Neural progenitor cell (in vitro differentiated cells): Measurements from ENCODE around the gene GFRA4. TPM values are rescaled to one million over a fixed set of nuclear protein-coding genes. Genes with fewer than 3 reads are reported as not detected.

Source experiments
- DNase-seq: peaks from one replicate; pipeline ENCODE4 v3.0.0-alpha.2; 2016; ENCODE audit warnings: low spot score
- H2AFZ ChIP-seq: fragments of 200-600 bp; sonication (generic); replicated peaks from 2 replicates; pipeline ENCODE4 v1.6.1; 2016; ENCODE audit warnings: antibody characterized with exemption
- H3F3A ChIP-seq: fragments of 200-600 bp; sonication (generic); 2 replicates; pipeline ENCODE4 v1.6.1; 2016; ENCODE audit warnings: antibody characterized with exemption, low read depth
- H3K27ac ChIP-seq: fragments of 200-600 bp; sonication (generic); 2 replicates; pipeline ENCODE4 v1.5.1; 2016; ENCODE audit warnings: mild to moderate bottlenecking
- H3K27me3 ChIP-seq: fragments of 200-600 bp; sonication (generic); 2 replicates; pipeline ENCODE4 v1.6.1; 2016; ENCODE audit warnings: mild to moderate bottlenecking, moderate library complexity
- H3K36me3 ChIP-seq: fragments of 200-600 bp; sonication (generic); 2 replicates; pipeline ENCODE4 v1.5.1; 2016
- H3K4me1 ChIP-seq: fragments of 200-600 bp; sonication (generic); 2 replicates; pipeline ENCODE4 v1.6.1; 2016; ENCODE audit warnings: mixed run types
- H3K4me2 ChIP-seq: fragments of 200-600 bp; sonication (generic); 2 replicates; pipeline ENCODE4 v1.6.1; 2016
- H3K4me3 ChIP-seq: fragments of 200-600 bp; sonication (generic); 2 replicates; pipeline ENCODE4 v1.5.1; 2016
- H3K79me2 ChIP-seq: fragments of 200-600 bp; sonication (generic); 2 replicates; pipeline ENCODE4 v1.6.1; 2016; ENCODE audit warnings: low read depth
- H3K9ac ChIP-seq: fragments of 200-600 bp; sonication (generic); 2 replicates; pipeline ENCODE4 v1.6.1; 2016
- H3K9me3 ChIP-seq: fragments of 200-600 bp; sonication (generic); 2 replicates; pipeline ENCODE4 v1.5.1; 2016; ENCODE audit warnings: low read depth
- H4K20me1 ChIP-seq: fragments of 200-600 bp; sonication (generic); 2 replicates; pipeline ENCODE4 v1.6.1; 2016; ENCODE audit warnings: low read depth
- H3K27ac Mint-ChIP-seq: 3 replicates; pipeline ENCODE4 v1.8.0; 2021; ENCODE audit warnings: mixed read lengths
- H3K27me3 Mint-ChIP-seq: 2 replicates; pipeline ENCODE4 v1.8.0; 2022; ENCODE audit warnings: low read depth, mild to moderate bottlenecking, inconsistent platforms, moderate library complexity, mixed read lengths; ENCODE audit not compliant: insufficient read depth
- H3K36me3 Mint-ChIP-seq: 3 replicates; pipeline ENCODE4 v1.8.0; 2021; ENCODE audit warnings: mixed read lengths
- H3K4me1 Mint-ChIP-seq: 3 replicates; pipeline ENCODE4 v1.8.0; 2021; ENCODE audit warnings: mixed read lengths
- H3K4me3 Mint-ChIP-seq: 3 replicates; pipeline ENCODE4 v1.8.0; 2021; ENCODE audit warnings: mild to moderate bottlenecking, moderate library complexity, mixed read lengths
- H3K9me3 Mint-ChIP-seq: 3 replicates; pipeline ENCODE4 v1.8.0; 2020; ENCODE audit warnings: mixed read lengths
- EZH2 ChIP-seq: fragments of 200-600 bp; sonication (generic); IDR thresholded peaks from 2 replicates; pipeline ENCODE4 v1.6.1; 2017; ENCODE audit warnings: antibody characterized with exemption, mild to moderate bottlenecking, moderate library complexity
- EZH2phosphoT487 ChIP-seq: fragments of 200-600 bp; sonication (generic); IDR thresholded peaks from 2 replicates; pipeline ENCODE4 v1.6.1; 2017; ENCODE audit warnings: antibody characterized with exemption
- total RNA-seq: library from RNA; depleted of rRNA; stranded (reverse); fragments of >200 nt; gene quantifications from 2 replicates; pipeline ENCODE4 v1.2.3, GENCODE V29; 2015; ENCODE audit warnings: low replicate concordance
- TF ChIP-seq, protein P1 (sequence below): fragments of 200-600 bp; sonication (generic); IDR thresholded peaks from 2 replicates; pipeline ENCODE4 v1.5.1; 2017; ENCODE audit warnings: antibody characterized with exemption, mild to moderate bottlenecking

Gene GFRA4
- total RNA-seq, 1 donor from 2014 or later, result not detected

DNA sequence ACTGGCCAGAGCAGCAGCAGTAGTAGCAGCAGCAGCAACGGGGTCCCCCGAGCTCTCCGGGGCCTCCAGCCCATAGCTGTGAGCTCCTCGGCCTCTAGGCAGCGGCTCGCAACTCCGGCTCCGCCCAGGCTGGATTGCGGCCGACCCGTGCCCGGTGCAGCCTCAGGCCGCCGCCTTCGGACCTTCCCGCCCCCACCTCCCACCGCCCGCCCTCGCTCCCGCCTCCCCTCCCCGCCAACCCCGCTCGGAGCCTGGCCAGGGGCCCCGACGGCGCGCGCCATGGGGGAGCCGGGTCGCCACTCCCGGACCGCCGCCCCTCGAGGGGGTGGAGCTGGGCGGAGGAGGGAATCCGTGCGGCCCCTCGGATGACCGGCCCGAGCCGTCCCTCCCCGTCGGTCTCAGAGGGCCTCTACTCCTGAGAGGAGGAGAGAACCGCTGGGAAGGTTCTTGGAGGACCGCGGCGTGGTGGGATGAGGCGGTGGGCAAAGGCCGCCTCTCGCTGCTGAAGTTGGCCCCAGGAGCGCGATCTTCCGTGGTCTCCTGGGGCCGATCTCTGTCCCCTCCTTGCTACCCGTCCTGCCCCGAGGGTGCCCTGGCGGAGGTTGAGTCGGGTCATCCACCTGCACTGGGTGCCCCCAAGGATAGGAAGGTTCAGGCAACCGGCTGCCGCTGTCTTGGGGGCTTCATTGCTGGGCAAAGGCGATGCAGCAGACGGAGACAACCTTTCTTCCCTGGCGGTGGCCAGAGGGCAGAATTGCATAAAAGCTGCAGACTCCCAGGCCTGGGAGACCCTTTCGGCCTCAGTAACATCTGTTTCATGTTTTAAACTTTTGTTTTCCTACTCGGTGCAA, 19.0 kb upstream of the GFRA4 start, which contains the start of gene ADAM33:
ADAM33 (minus strand) TSS at position 80 of the 851 bp plus-strand sequence; CDS start at position 74, 6 bp downstream.
- Histone ChIP-seq H3F3A (peaks cover 15% of the 10 kb centered on the region), H3K4me3 (peak within 1 kb of the TSS; percentile 51), H3K9me3 (no peaks in the 10 kb centered on the region), H3K4me1 (peaks cover 19% of the 10 kb centered on the region), H3K27ac (no peak within 1 kb of the TSS), H3K79me2 (no peaks in the 10 kb centered on the region), H3K9ac (no peak within 1 kb of the TSS), H3K27me3 (peaks cover 35% of the 10 kb centered on the region), H2AFZ (peak within 1 kb of the TSS; percentile 99), H4K20me1 (no peaks in the 10 kb centered on the region), H3K36me3 (no peaks in the 10 kb centered on the region), H3K4me2 (peak within 1 kb of the TSS; percentile 92)
- Mint-ChIP-seq H3K4me3 (peak within 1 kb of the TSS; percentile 74), H3K27ac (peak within 1 kb of the TSS; percentile 96), H3K9me3 (no peaks in the 10 kb centered on the region), H3K36me3 (no peaks in the 10 kb centered on the region), H3K27me3 (peaks cover 25% of the 10 kb centered on the region), H3K4me1 (peaks cover 22% of the 10 kb centered on the region)
- peak; percentile 75 for DNase-seq
- TF ChIP-seq EZH2 (no peak), EZH2phosphoT487 (peak; percentile 61)
- TF ChIP-seq, protein P1, sequence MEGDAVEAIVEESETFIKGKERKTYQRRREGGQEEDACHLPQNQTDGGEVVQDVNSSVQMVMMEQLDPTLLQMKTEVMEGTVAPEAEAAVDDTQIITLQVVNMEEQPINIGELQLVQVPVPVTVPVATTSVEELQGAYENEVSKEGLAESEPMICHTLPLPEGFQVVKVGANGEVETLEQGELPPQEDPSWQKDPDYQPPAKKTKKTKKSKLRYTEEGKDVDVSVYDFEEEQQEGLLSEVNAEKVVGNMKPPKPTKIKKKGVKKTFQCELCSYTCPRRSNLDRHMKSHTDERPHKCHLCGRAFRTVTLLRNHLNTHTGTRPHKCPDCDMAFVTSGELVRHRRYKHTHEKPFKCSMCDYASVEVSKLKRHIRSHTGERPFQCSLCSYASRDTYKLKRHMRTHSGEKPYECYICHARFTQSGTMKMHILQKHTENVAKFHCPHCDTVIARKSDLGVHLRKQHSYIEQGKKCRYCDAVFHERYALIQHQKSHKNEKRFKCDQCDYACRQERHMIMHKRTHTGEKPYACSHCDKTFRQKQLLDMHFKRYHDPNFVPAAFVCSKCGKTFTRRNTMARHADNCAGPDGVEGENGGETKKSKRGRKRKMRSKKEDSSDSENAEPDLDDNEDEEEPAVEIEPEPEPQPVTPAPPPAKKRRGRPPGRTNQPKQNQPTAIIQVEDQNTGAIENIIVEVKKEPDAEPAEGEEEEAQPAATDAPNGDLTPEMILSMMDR, result no peak

DNA sequence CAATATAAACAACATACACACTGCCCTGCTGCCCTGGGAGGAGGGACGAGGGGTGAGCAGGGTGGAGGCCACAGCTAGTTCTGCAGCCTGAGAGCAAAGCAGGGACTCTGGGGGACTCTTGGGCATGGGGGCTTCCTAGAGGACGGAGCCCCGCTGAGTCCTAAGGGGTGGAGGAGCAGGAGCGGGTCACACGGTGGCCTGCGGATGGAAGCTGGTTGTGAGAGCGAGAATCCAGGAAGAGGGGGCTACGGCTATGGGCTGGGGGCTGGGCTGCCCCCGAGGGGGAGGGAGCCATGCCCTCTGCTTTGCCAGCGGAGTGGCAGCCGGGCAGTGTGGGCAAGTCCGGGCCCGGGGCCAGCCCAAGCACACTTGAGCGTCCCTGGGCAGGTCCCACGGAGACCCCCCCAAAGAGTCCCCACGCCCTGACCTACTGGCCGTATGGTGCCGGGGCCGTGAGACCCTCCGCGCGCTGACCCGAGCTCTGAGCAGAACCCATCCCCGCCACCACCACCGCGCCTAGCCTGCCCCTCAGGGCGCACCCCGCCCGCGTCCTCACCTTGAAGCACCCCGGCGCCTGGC, 18.2 kb upstream of the GFRA4 start:
- no peak for DNase-seq
- Histone ChIP-seq H3K9me3 (no peaks in the 10 kb centered on the region), H3K4me1 (peaks cover 19% of the 10 kb centered on the region), H3K27me3 (peaks cover 35% of the 10 kb centered on the region), H2AFZ (peak overlapping the region; percentile 99), H3K9ac (no peak overlapping the region), H3K79me2 (no peaks in the 10 kb centered on the region), H3F3A (peaks cover 15% of the 10 kb centered on the region), H3K4me2 (peak overlapping the region; percentile 92), H3K4me3 (peak overlapping the region; percentile 51), H3K36me3 (no peaks in the 10 kb centered on the region), H3K27ac (no peak overlapping the region), H4K20me1 (no peaks in the 10 kb centered on the region)
- Mint-ChIP-seq H3K4me3 (peak overlapping the region; percentile 74), H3K36me3 (no peaks in the 10 kb centered on the region), H3K9me3 (no peaks in the 10 kb centered on the region), H3K27ac (peak overlapping the region; percentile 96), H3K27me3 (peaks cover 20% of the 10 kb centered on the region), H3K4me1 (peaks cover 25% of the 10 kb centered on the region)
- TF ChIP-seq EZH2phosphoT487, result peak; percentile 22
- TF ChIP-seq EZH2, result no peak

DNA sequence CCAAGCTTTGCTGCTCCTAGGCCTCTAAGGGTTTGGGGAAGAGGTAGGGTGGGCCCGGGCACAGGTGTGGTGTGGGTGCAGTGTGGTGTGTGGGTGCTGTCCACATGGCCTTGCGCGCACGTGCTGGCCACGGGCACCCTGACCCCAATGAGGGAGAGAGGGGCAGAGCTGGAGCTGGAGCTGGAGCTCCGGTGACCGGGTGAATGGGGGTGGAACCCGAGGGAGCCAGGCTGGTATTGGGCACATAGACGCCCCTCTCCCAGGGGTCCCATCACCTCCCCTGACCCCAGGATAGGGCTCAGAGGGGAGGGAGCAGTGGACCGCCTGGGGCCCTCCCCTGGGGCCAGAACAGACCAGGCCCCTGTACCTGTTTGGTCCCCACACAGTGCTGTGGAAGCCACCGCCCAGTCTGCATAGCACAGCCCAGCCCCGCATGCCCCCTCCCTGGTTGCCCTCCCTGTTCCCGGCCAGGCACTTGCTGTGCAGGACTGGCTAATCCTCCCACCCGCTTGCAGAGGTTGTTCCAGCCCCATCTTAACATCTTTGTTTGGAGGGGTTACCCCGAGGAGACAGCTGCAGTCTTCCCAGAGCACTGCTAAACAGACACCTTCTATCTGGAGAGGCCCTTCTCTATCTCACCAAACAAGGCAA, 17.6 kb upstream of the GFRA4 start:
- peaks cover 20% of the 10 kb centered on the region for H3K27me3 Mint-ChIP-seq
- H3K36me3 ChIP-seq, result no peaks in the 10 kb centered on the region
- DNase-seq, result peak; percentile 51
- peak overlapping the region; percentile 99 for H2AFZ ChIP-seq
- H4K20me1 ChIP-seq, result no peaks in the 10 kb centered on the region
- no peaks in the 10 kb centered on the region for H3K36me3 Mint-ChIP-seq
- H3F3A ChIP-seq, result peaks cover 15% of the 10 kb centered on the region
- peaks cover 19% of the 10 kb centered on the region for H3K4me1 ChIP-seq
- no peaks in the 10 kb centered on the region for H3K9me3 Mint-ChIP-seq
- peak overlapping the region; percentile 96 for H3K27ac Mint-ChIP-seq
- H3K4me3 ChIP-seq, result peak overlapping the region; percentile 51
- H3K4me1 Mint-ChIP-seq, result peaks cover 25% of the 10 kb centered on the region
- no peak overlapping the region for H3K27ac ChIP-seq
- H3K9ac ChIP-seq, result no peak overlapping the region
- peak overlapping the region; percentile 74 for H3K4me3 Mint-ChIP-seq
- peaks cover 35% of the 10 kb centered on the region for H3K27me3 ChIP-seq
- TF ChIP-seq EZH2 (no peak), EZH2phosphoT487 (no peak)
- TF ChIP-seq, protein P1, result no peak
- peak overlapping the region; percentile 92 for H3K4me2 ChIP-seq
- H3K9me3 ChIP-seq, result no peaks in the 10 kb centered on the region
- no peaks in the 10 kb centered on the region for H3K79me2 ChIP-seq
